Keratinocyte (primary cell): ENCODE results near the gene UBASH3B. TPM values are rescaled to one million over a fixed set of nuclear protein-coding genes. Genes with fewer than 3 reads are reported as not detected.
A peak's percentile ranks its signal among the peaks of the same experiment; 100 is the strongest.

ENCODE experiments used
- DNase-seq: peaks from one replicate; pipeline ENCODE4 v3.0.0-alpha.2; 2011; ENCODE audit warnings: low read depth, missing footprints, low spot score
- FAIRE-seq: peaks from 2 replicates; lab custom pipeline; 2011; peaks lifted over from hg19 to GRCh38; lab: Jason Lieb, UNC
- H2AFZ ChIP-seq: 2 replicates; pipeline ENCODE4 v1.6.0; 2012; ENCODE audit warnings: low read length, control low read depth, inconsistent platforms; ENCODE audit not compliant: control insufficient read depth
- H3K27ac ChIP-seq: 2 replicates; pipeline ENCODE4 v1.5.1; 2011; ENCODE audit warnings: low read length; ENCODE audit not compliant: control insufficient read depth, insufficient read depth
- H3K27me3 ChIP-seq: 3 replicates; pipeline ENCODE4 v1.6.0; 2011; ENCODE audit warnings: low read length; ENCODE audit not compliant: control insufficient read depth, insufficient read depth; ENCODE audit errors: extremely low read depth
- H3K36me3 ChIP-seq, 2 experiments: 2 replicates in 1 of 2; 3 replicates in 1 of 2; pipeline ENCODE4 v1.5.1; 2011; ENCODE audit warnings: low read length in 2 of 2, mild to moderate bottlenecking in 1 of 2; ENCODE audit not compliant: control insufficient read depth in 2 of 2, insufficient read depth in 2 of 2; ENCODE audit errors: extremely low read depth in 1 of 2
- H3K4me1 ChIP-seq: 3 replicates; pipeline ENCODE4 v1.5.1; 2011; ENCODE audit warnings: low read length; ENCODE audit not compliant: control insufficient read depth, insufficient read depth; ENCODE audit errors: extremely low read depth
- H3K4me2 ChIP-seq: 3 replicates; pipeline ENCODE4 v1.6.0; 2011; ENCODE audit warnings: low read depth, low read length; ENCODE audit not compliant: control insufficient read depth, insufficient read depth; ENCODE audit errors: extremely low read depth
- H3K4me3 ChIP-seq, 3 experiments: fragments of 200-600 bp in 1 of 3; sonication (generic) in 1 of 3; 2 replicates in 2 of 3; 3 replicates in 1 of 3; pipeline ENCODE4 v1.5.1; 2011 to 2016; ENCODE audit warnings: low read length in 3 of 3, mild to moderate bottlenecking in 3 of 3, control low read depth in 2 of 3, inconsistent platforms in 1 of 3, low read depth in 1 of 3, mixed read lengths in 1 of 3, mixed run types in 1 of 3, moderate library complexity in 1 of 3; ENCODE audit not compliant: control insufficient read depth in 2 of 3, insufficient read depth in 2 of 3; ENCODE audit errors: extremely low read depth in 1 of 3
- H3K79me2 ChIP-seq: 2 replicates; pipeline ENCODE4 v1.6.0; 2012; ENCODE audit warnings: low read length; ENCODE audit not compliant: control insufficient read depth, insufficient read depth
- H3K9ac ChIP-seq: 3 replicates; pipeline ENCODE4 v1.6.0; 2011; ENCODE audit warnings: low read length; ENCODE audit not compliant: control insufficient read depth, insufficient read depth; ENCODE audit errors: extremely low read depth
- H3K9me1 ChIP-seq: 3 replicates; pipeline ENCODE4 v1.6.0; 2011; ENCODE audit warnings: low read length; ENCODE audit not compliant: control insufficient read depth, insufficient read depth; ENCODE audit errors: extremely low read depth
- H3K9me3 ChIP-seq: 2 replicates; pipeline ENCODE4 v1.5.1; 2012; ENCODE audit warnings: low read depth, low read length; ENCODE audit not compliant: control insufficient read depth
- H4K20me1 ChIP-seq: 3 replicates; pipeline ENCODE4 v1.6.0; 2011; ENCODE audit warnings: low read length; ENCODE audit not compliant: control insufficient read depth, insufficient read depth; ENCODE audit errors: extremely low read depth
- CTCF ChIP-seq, 3 experiments: IDR thresholded peaks in 1 of 3; conservative IDR thresholded peaks in 1 of 3; optimal IDR thresholded peaks in 1 of 3; 2 replicates in 2 of 3; 3 replicates in 1 of 3; pipeline versions ENCODE3 to v1.5.1; 2011; ENCODE audit warnings: low read length in 3 of 3, mild to moderate bottlenecking in 3 of 3, moderate library complexity in 2 of 3, control low read depth in 1 of 3, inconsistent platforms in 1 of 3; ENCODE audit not compliant: insufficient read depth in 2 of 3; ENCODE audit errors: extremely low read depth in 1 of 3
- EZH2 ChIP-seq: IDR thresholded peaks from one replicate; pipeline ENCODE4 v1.6.1; 2012; ENCODE audit warnings: inconsistent platforms, mild to moderate bottlenecking, low read length, moderate library complexity
- dilution Hi-C: fragments of 300-500 bp; cut with MboI; formaldehyde crosslinking; loops from one replicate; pipeline ENCODE4 v1.7.0; 2020; ENCODE audit warnings: low sequenced_read_pairs; ENCODE audit not compliant: extremely low pct_ligation_motif_present
- polyA plus RNA-seq, 5 experiments: library from polyadenylated mRNA; depleted of rRNA in 3 of 5; stranded (reverse) in 3 of 5; stranded (forward) in 1 of 5; unstranded in 1 of 5; fragments of >200 nt; gene quantifications; 1 replicate in 1 of 5; 2 replicates in 3 of 5; 3 replicates in 1 of 5; pipeline versions ENCODE4 v1.2.1 to v1.2.3, GENCODE V29; 2011 to 2012; ENCODE audit warnings: missing spikeins in 2 of 5, low read depth in 1 of 5, low replicate concordance in 1 of 5

UBASH3B gene
- polyA plus RNA-seq, 1 donor (not counting 4 experiments of a cell fraction or from before 2014, with no cell fraction given), result 25.0 TPM

GRCh38 chr11:122777343-122777742 is 121.8 kb downstream of the UBASH3B start:
- DNase-seq, result no peak
- Histone ChIP-seq H3K79me2 (peaks cover 4% of the 10 kb centered on the region), H3K9me1 (peaks cover 5% of the 10 kb centered on the region), H3K9me3 (no peaks in the 10 kb centered on the region), H3K4me2 (no peak overlapping the region), H3K4me3 (no peak overlapping the region), H4K20me1 (no peaks in the 10 kb centered on the region), H3K27me3 (no peaks in the 10 kb centered on the region), H3K27ac (no peak overlapping the region), H3K9ac (no peak overlapping the region), H2AFZ (no peak overlapping the region), H3K36me3 (peaks cover 13 to 19% of the 10 kb centered on the region in 2 experiments), H3K4me1 (peaks cover 17% of the 10 kb centered on the region)
- TF ChIP-seq EZH2 (no peak), CTCF (optimal IDR thresholded peaks at IDR 0.05 in 1 of 3, IDR thresholded peaks at IDR 0.05 in 1 of 3, conservative IDR thresholded peaks at IDR 0.05 in 1 of 3; ENCODE audit: extremely low read depth in 1 of 3, insufficient read depth in 2 of 3, low read length in 3 of 3) (no peak)
- dilution Hi-C loops, result no loop called here
- no peak for FAIRE-seq

- FAIRE-seq, result peak; percentile 17
Measured at GRCh38 chr11:122778148-122778547, 122.6 kb downstream of the UBASH3B start.

More at GRCh38 chr11:122778148-122778547, 122.6 kb downstream of the UBASH3B start:
- H3K9me1 ChIP-seq, result peaks cover 2% of the 10 kb centered on the region
- dilution Hi-C loops, result no loop called here
- H3K27ac ChIP-seq, result no peak overlapping the region
- H4K20me1 ChIP-seq, result no peaks in the 10 kb centered on the region
- no peak overlapping the region for H3K9ac ChIP-seq
- no peaks in the 10 kb centered on the region for H3K27me3 ChIP-seq
- H2AFZ ChIP-seq, result no peak overlapping the region
- H3K4me3 ChIP-seq, result no peak overlapping the region
- no peaks in the 10 kb centered on the region for H3K9me3 ChIP-seq
- peaks cover 1% of the 10 kb centered on the region for H3K79me2 ChIP-seq
- H3K36me3 ChIP-seq, result peaks cover 19 to 26% of the 10 kb centered on the region in 2 experiments
- no peak overlapping the region for H3K4me2 ChIP-seq
- no peak for DNase-seq
- no peak for TF ChIP-seq CTCF (optimal IDR thresholded peaks at IDR 0.05 in 1 of 3, IDR thresholded peaks at IDR 0.05 in 1 of 3, conservative IDR thresholded peaks at IDR 0.05 in 1 of 3; ENCODE audit: extremely low read depth in 1 of 3, insufficient read depth in 2 of 3, low read length in 3 of 3)
- TF ChIP-seq EZH2, result no peak
- H3K4me1 ChIP-seq, result peaks cover 11% of the 10 kb centered on the region
